ENCODE measurements around the gene TBXA2R. TPM values are rescaled to one million over a fixed set of nuclear protein-coding genes. Genes with fewer than 3 reads are reported as not detected.

The TBXA2R gene
- total and polyA plus RNA-seq, 2 donors (not counting 3 experiments of a cell fraction or from before 2014, with no cell fraction given) = 2.4 to 2.9 TPM

DNA sequence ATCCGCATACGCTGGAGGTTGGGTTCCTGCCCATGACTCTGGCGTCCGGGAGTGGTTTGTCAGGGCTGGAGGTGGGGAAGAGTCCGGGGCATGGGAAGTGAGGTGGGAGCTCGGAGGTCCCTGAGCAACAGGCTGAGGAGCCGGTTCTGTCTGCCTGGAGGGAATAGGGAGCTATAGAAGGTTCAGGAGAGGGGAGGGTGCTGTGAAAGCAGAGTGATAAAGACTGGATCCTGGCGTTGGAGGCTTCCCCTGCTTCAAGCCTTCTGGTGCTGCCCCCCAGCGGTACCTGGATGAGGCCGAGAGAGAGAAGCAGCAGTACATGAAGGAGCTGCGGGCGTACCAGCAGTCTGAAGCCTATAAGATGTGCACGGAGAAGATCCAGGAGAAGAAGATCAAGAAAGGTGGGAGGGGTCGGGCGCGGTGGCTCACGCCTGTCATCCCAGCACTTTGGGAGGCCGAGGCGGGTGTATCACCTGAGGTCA is 31.4 kb downstream of the TBXA2R start:
- BruUV-seq (replicated peaks) = no TSS peak
- CTCF ChIA-PET = interaction anchor here (0.5 to 2.6 kb wide), 8 partner anchors 9 to 1705 kb away, joined by 3 to 27 read pairs (median 6); partner anchors contain the start of genes GIPC3 and MFSD12
- no peaks in the 10 kb centered on the region for H3K9me1 ChIP-seq (replicated peaks; ENCODE audit: control insufficient read depth, extremely low read depth, insufficient read depth, low read length)

More for the DNA sequence above, 31.4 kb downstream of the TBXA2R start:
- dilution Hi-C loops (cut with MboI; ENCODE audit: extremely low pct_ligation_motif_present, low sequenced_read_pairs) = no loop called here
- H3K9me3 ChIP-seq (replicated peaks; ENCODE audit: control insufficient read depth, insufficient read depth, low read length) = no peaks in the 10 kb centered on the region
- DNase-seq (ENCODE audit: low read depth, low spot score) (peak; percentile 17), FAIRE-seq (no peak)
- no peak overlapping the region for H3K4me2 ChIP-seq (ENCODE audit: insufficient read depth, low read length)
- intact Hi-C loops (cut with micrococcal nuclease) = no loop called here
- H2AFZ ChIP-seq (ENCODE audit: low read depth, low read length) = no peak overlapping the region
- no peak overlapping the region for H3K27ac ChIP-seq (ENCODE audit: insufficient read depth, low read depth, low read length)
- no peaks in the 10 kb centered on the region for H4K20me1 ChIP-seq (replicated peaks; ENCODE audit: control insufficient read depth, extremely low read depth, insufficient read depth, low read length)
- POLR2A ChIA-PET = no interaction called here
- TF ChIP-seq, protein P1, sequence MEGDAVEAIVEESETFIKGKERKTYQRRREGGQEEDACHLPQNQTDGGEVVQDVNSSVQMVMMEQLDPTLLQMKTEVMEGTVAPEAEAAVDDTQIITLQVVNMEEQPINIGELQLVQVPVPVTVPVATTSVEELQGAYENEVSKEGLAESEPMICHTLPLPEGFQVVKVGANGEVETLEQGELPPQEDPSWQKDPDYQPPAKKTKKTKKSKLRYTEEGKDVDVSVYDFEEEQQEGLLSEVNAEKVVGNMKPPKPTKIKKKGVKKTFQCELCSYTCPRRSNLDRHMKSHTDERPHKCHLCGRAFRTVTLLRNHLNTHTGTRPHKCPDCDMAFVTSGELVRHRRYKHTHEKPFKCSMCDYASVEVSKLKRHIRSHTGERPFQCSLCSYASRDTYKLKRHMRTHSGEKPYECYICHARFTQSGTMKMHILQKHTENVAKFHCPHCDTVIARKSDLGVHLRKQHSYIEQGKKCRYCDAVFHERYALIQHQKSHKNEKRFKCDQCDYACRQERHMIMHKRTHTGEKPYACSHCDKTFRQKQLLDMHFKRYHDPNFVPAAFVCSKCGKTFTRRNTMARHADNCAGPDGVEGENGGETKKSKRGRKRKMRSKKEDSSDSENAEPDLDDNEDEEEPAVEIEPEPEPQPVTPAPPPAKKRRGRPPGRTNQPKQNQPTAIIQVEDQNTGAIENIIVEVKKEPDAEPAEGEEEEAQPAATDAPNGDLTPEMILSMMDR (IDR thresholded peaks at IDR 0.05; ENCODE audit: extremely low read depth in 1 of 2, insufficient read depth in 1 of 2, low read depth in 1 of 2, low read length in 2 of 2) = peak in 1 of 2 donors; percentile 36
- TF ChIP-seq, protein P2, sequence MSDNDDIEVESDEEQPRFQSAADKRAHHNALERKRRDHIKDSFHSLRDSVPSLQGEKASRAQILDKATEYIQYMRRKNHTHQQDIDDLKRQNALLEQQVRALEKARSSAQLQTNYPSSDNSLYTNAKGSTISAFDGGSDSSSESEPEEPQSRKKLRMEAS (IDR thresholded peaks at IDR 0.05; ENCODE audit: insufficient read depth, insufficient read length) = no peak
- peaks cover 17% of the 10 kb centered on the region for H3K4me1 ChIP-seq (ENCODE audit: control insufficient read depth, extremely low read depth, insufficient read depth, low read length)
- H3K9ac ChIP-seq (replicated peaks; ENCODE audit: extremely low read depth, insufficient read depth, low read length) = no peak overlapping the region
- peaks cover 2% of the 10 kb centered on the region for H3K79me2 ChIP-seq (ENCODE audit: control insufficient read depth, insufficient read depth, low read length)
- no peak overlapping the region for H3K4me3 ChIP-seq (replicated peaks in 1 of 3; ENCODE audit: insufficient read depth in 1 of 3, low read depth in 1 of 3, low read length in 3 of 3)
- peaks cover 0 to 3% of the 10 kb centered on the region in 2 experiments for H3K36me3 ChIP-seq (ENCODE audit: control insufficient read depth in 2 of 2, extremely low read depth in 1 of 2, insufficient read depth in 2 of 2, low read length in 2 of 2)
- H3K27me3 ChIP-seq (ENCODE audit: control insufficient read depth in 2 of 2, insufficient read depth in 2 of 2, low read length in 2 of 2) = no peaks in the 10 kb centered on the region

Data from endothelial cell of umbilical vein (primary cell).